ENCODE results near the gene GET3.

The GET3 gene

DNA sequence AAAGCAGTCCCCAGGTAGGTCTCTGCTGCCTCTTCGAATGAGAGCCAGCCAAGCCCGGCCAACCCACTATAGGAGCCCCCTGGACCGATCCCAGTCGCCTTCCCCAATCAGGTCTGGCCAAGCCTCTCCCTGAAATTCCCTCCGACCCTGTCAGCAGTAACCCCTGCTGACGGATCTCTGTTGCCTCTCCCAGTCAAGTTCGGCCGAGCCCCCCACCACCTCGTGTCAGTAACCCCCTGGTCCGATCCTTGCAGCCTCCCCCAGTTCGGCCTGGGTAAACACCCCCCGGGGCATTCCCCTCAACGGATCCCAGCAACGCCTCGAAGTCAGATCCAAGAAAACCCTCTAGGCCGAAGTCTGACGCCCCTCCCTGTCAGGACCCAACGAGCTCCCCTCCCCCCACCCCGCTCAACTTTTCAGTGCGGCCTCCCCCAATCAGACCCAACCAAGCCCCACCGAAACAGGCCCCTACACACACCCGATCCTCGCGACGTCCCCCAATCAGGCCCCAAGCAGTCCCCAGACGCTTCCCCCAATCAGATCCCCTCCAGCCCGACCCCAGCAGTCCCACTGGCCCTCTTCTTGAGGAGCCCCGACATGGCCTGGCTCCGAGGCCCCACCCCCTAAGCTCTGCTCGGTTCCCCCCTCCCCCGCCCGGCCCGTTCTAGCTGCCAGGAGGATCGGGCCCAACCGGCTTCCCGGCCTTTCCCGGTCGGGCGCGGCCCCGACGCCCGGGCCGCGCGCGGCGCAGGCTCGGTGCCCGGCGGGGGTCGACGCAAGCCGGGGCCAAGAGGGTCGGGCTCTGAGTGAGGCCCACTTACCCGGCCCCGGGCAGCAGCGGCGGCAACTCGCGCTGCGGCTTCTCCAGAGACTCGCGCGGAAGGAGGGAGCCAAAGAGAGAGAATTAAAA is 15.4 kb upstream of the GET3 start:
- Histone ChIP-seq H3F3A (ENCODE audit: control insufficient read depth, insufficient read depth) (peaks cover 9% of the 10 kb centered on the region), H4K20me1 (ENCODE audit: control insufficient read depth, insufficient read depth, low read depth, low read length) (peaks cover 14% of the 10 kb centered on the region; the same call in 1 of the 2 replicates), H3K27ac (ENCODE audit: low read depth, low read length) (peak overlapping the region; percentile 78), H3K9me3 (ENCODE audit: control insufficient read depth, insufficient read depth, low read length) (no peaks in the 10 kb centered on the region), H3K79me2 (ENCODE audit: control insufficient read depth, low read length) (peaks cover 80% of the 10 kb centered on the region), H3K36me3 (ENCODE audit: control insufficient read depth, low read length) (peaks cover 63% of the 10 kb centered on the region), H3K4me2 (ENCODE audit: low read length) (peak overlapping the region; percentile 98), H3K27me3 (ENCODE audit: control insufficient read depth, low read length) (no peaks in the 10 kb centered on the region), H3K4me3 (ENCODE audit: low read length) (peak overlapping the region; percentile 96), H3K4me1 (ENCODE audit: control insufficient read depth, low read length) (peaks cover 32% of the 10 kb centered on the region), H3K9me2 (replicated peaks; ENCODE audit: control insufficient read depth, low read length) (no peaks in the 10 kb centered on the region)
- TF ChIP-seq EZH2phosphoT487 (IDR thresholded peaks at IDR 0.05; ENCODE audit: borderline replicate concordance, low read length) = no peak
- TF ChIP-seq, protein P1, sequence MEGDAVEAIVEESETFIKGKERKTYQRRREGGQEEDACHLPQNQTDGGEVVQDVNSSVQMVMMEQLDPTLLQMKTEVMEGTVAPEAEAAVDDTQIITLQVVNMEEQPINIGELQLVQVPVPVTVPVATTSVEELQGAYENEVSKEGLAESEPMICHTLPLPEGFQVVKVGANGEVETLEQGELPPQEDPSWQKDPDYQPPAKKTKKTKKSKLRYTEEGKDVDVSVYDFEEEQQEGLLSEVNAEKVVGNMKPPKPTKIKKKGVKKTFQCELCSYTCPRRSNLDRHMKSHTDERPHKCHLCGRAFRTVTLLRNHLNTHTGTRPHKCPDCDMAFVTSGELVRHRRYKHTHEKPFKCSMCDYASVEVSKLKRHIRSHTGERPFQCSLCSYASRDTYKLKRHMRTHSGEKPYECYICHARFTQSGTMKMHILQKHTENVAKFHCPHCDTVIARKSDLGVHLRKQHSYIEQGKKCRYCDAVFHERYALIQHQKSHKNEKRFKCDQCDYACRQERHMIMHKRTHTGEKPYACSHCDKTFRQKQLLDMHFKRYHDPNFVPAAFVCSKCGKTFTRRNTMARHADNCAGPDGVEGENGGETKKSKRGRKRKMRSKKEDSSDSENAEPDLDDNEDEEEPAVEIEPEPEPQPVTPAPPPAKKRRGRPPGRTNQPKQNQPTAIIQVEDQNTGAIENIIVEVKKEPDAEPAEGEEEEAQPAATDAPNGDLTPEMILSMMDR (IDR thresholded peaks at IDR 0.05; ENCODE audit: low read depth, low read length, poor library complexity, severe bottlenecking) = no peak

DNA sequence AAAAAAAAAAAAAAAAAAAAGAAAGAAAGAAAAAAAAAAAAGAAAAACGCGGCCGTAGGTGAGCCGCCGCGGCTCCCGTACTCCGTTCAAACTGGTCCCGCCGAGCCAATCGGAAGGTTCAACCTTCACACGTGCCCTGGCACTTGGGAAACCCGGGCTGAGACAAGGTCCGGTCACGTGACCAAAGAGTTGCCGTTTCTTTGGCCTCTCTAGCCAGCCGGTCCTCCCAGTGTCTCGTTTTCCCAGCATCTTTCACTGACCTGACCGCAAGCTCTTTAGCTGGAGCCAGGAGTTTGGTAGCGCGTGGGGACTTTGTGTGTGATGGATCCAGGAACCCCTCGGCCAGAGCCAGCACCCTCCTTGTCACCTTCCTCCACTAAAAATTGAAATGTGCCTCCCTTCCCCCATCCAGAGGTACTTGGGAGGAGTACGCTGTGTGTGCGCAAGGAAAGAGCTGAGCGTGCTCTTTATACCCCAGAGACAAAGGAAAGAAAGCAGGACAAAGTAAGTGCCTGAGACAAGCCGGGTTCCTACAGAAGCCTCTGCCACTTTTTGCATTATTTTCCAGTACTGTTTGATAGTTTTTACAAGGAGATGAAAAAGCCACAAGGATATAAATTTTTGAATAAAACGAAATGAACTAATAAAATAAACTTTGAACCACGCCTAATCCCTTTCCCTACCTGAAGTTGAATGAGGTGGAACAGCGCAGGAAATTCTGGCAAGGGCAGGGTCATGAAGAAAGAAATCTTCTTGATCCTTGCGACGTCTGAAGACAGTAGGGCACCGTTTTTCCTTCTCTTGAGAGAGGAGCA is 14.5 kb upstream of the GET3 start:
- Histone ChIP-seq H3K9me3 (ENCODE audit: control insufficient read depth, insufficient read depth, low read length) (no peaks in the 10 kb centered on the region), H4K20me1 (ENCODE audit: control insufficient read depth, insufficient read depth, low read depth, low read length) (peaks cover 10% of the 10 kb centered on the region; the same call in 1 of the 2 replicates), H3K4me1 (ENCODE audit: control insufficient read depth, low read length) (peaks cover 40% of the 10 kb centered on the region), H3K27ac (ENCODE audit: low read depth, low read length) (peak overlapping the region; percentile 78), H3K4me3 (ENCODE audit: low read length) (peak overlapping the region; percentile 96), H3K36me3 (ENCODE audit: control insufficient read depth, low read length) (peaks cover 57% of the 10 kb centered on the region), H3K27me3 (ENCODE audit: control insufficient read depth, low read length) (no peaks in the 10 kb centered on the region), H3K79me2 (ENCODE audit: control insufficient read depth, low read length) (peaks cover 72% of the 10 kb centered on the region), H3F3A (ENCODE audit: control insufficient read depth, insufficient read depth) (peaks cover 9% of the 10 kb centered on the region), H3K4me2 (ENCODE audit: low read length) (peak overlapping the region; percentile 98), H3K9me2 (replicated peaks; ENCODE audit: control insufficient read depth, low read length) (no peaks in the 10 kb centered on the region)
- TF ChIP-seq EZH2phosphoT487 (IDR thresholded peaks at IDR 0.05; ENCODE audit: borderline replicate concordance, low read length) = no peak
- TF ChIP-seq, protein P1 (IDR thresholded peaks at IDR 0.05; ENCODE audit: low read depth, low read length, poor library complexity, severe bottlenecking) = no peak

DNA sequence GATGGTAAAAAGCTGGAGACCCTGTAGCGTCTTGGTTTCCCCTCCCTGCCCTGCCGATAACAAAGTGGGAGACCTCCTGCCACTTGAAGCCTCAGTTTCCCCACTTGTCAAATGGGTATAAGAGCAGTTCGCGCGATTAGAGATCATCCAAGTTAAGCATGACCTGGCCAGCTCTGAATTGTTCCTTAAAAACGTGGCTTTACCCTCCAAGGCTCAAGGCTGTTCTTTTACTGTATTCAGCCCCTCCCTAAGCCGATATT is 14.0 kb upstream of the GET3 start:
- Histone ChIP-seq H3K36me3 (ENCODE audit: control insufficient read depth, low read length) (peaks cover 58% of the 10 kb centered on the region), H3F3A (ENCODE audit: control insufficient read depth, insufficient read depth) (peaks cover 13% of the 10 kb centered on the region), H3K9me2 (replicated peaks; ENCODE audit: control insufficient read depth, low read length) (no peaks in the 10 kb centered on the region), H3K4me2 (ENCODE audit: low read length) (peak overlapping the region; percentile 83), H4K20me1 (ENCODE audit: control insufficient read depth, insufficient read depth, low read depth, low read length) (peaks cover 10% of the 10 kb centered on the region; the same call in 1 of the 2 replicates), H3K27ac (ENCODE audit: low read depth, low read length) (peak overlapping the region; percentile 78), H3K4me3 (ENCODE audit: low read length) (peak overlapping the region; percentile 96), H3K79me2 (ENCODE audit: control insufficient read depth, low read length) (peaks cover 70% of the 10 kb centered on the region), H3K4me1 (ENCODE audit: control insufficient read depth, low read length) (peaks cover 46% of the 10 kb centered on the region), H3K27me3 (ENCODE audit: control insufficient read depth, low read length) (no peaks in the 10 kb centered on the region), H3K9me3 (ENCODE audit: control insufficient read depth, insufficient read depth, low read length) (no peaks in the 10 kb centered on the region)
- TF ChIP-seq EZH2phosphoT487 (IDR thresholded peaks at IDR 0.05; ENCODE audit: borderline replicate concordance, low read length) = no peak
- TF ChIP-seq, protein P1 (IDR thresholded peaks at IDR 0.05; ENCODE audit: low read depth, low read length, poor library complexity, severe bottlenecking) = no peak

Data from DOHH2 (cell line).